IPS-15b (cell line): Measurements from ENCODE around the gene IFNLR1.
A peak's percentile ranks its signal among the peaks of the same experiment; 100 is the strongest.

ENCODE experiments used
- H3K27me3 ChIP-seq: one replicate; pipeline ENCODE4 v1.6.1; 2013; ENCODE audit warnings: low read length; ENCODE audit not compliant: control insufficient read depth, insufficient read depth
- H3K36me3 ChIP-seq: one replicate; pipeline ENCODE4 v1.6.1; 2013; ENCODE audit warnings: low read length; ENCODE audit not compliant: control insufficient read depth, insufficient read depth
- H3K4me1 ChIP-seq: one replicate; pipeline ENCODE4 v1.6.1; 2013; ENCODE audit warnings: mild to moderate bottlenecking, low read length; ENCODE audit not compliant: control insufficient read depth, insufficient read depth
- H3K4me3 ChIP-seq: one replicate; pipeline ENCODE4 v1.5.1; 2013; ENCODE audit warnings: low read depth, low read length
- H3K9ac ChIP-seq: one replicate; pipeline ENCODE4 v1.6.1; 2013; ENCODE audit warnings: low read depth, mild to moderate bottlenecking, low read length
- H3K9me3 ChIP-seq: one replicate; pipeline ENCODE4 v1.6.1; 2013; ENCODE audit warnings: mild to moderate bottlenecking, low read length; ENCODE audit not compliant: control insufficient read depth, insufficient read depth

The IFNLR1 gene

GRCh38 chr1:24203404-24203803 lies 16.3 kb upstream of the IFNLR1 start:
- Histone ChIP-seq H3K27me3 (no peaks in the 10 kb centered on the region), H3K4me1 (peaks cover 5% of the 10 kb centered on the region), H3K9ac (no peak overlapping the region)

DNA sequence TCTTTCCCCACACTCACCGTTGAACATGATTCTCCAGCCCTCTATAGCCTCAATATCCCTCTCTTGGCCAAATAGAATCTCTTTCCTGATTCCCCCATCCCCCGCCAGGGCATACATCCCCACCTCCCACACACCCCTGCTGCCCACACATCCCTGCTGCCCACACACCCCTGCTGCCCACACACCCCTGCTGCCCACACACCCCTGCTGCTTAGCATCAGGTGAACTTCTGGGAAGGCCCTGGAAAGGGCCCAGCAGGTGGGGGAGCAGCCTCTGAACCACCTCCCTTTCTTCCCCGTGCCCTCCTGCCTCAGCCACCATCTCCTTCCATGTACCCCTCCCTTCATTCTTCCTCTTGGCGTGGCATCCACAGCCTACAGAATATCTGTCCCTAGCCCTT lies 15.9 kb upstream of the IFNLR1 start:
- Histone ChIP-seq H3K9ac (no peak overlapping the region), H3K4me3 (no peak overlapping the region), H3K36me3 (no peaks in the 10 kb centered on the region), H3K9me3 (no peaks in the 10 kb centered on the region), H3K27me3 (no peaks in the 10 kb centered on the region), H3K4me1 (peaks cover 5% of the 10 kb centered on the region)

More at GRCh38 chr1:24203404-24203803, 16.3 kb upstream of the IFNLR1 start:
- Histone ChIP-seq H3K36me3 (no peaks in the 10 kb centered on the region), H3K4me3 (no peak overlapping the region), H3K9me3 (no peaks in the 10 kb centered on the region)

- Histone ChIP-seq H3K36me3 (no peaks in the 10 kb centered on the region), H3K9ac (no peak overlapping the region), H3K4me3 (no peak overlapping the region), H3K4me1 (peaks cover 5% of the 10 kb centered on the region), H3K9me3 (no peaks in the 10 kb centered on the region), H3K27me3 (no peaks in the 10 kb centered on the region)
Observed at GRCh38 chr1:24202556-24202955, 15.5 kb upstream of the IFNLR1 start.

DNA sequence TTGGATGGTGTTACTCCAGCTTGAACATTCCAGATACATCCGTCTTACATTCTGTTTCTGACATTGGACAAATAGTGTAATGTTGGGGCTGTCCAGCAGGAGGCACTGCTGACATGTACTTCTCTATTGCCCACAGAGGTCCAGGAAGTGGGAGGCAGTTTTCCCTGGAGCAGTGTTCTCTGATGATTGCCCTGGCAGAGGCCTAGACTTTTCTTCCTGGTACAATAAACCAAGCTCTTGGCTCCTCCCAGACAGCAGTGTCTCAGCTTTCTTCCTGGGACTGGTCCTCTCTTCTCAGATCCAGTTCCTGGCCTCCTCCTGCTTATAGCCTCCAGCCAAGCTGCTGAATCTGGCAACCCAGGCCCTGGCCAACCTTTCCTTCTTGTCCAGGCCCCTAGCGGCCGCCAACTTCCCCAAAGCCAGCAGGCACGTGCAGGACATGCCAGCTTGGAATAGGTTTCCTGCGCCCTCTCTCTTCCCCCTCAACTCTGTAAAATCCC lies 14.9 kb upstream of the IFNLR1 start:
- no peaks in the 10 kb centered on the region for H3K27me3 ChIP-seq
- H3K9ac ChIP-seq = no peak overlapping the region
- peaks cover 5% of the 10 kb centered on the region for H3K4me1 ChIP-seq

DNA sequence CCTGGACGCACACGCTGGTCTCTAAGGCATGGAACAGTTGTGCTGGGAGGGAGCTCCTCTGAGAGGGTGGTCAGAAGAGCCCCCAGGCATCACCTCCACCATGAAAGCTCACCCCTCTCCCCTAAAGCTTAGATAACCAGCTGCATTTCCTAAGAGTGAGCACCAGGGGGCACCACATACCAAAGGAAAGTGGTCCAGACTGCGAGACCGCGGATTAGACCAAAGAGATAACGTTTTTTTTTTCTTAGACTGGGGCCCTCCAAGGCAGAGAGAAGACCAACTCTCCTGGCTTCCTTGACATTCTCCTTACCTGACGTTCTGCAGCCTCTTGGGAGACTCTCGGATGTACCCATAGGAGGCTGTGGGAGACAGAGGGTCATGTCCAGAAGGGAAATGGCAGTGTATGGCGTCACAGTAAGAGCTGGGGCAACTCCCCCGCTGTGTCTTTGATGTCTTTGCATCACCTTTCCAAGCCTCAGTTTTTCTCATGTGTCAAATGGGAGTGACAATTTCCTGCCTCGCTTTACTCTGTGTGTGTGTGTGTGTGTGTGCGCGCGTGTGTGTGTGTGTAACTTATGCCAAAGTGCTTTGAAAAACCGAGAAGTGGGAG lies 12.3 kb upstream of the IFNLR1 start:
- Histone ChIP-seq H3K27me3 (no peaks in the 10 kb centered on the region), H3K36me3 (no peaks in the 10 kb centered on the region), H3K4me3 (peak overlapping the region; percentile 28), H3K9me3 (no peaks in the 10 kb centered on the region), H3K4me1 (no peaks in the 10 kb centered on the region), H3K9ac (no peak overlapping the region)

More for the DNA sequence above, 14.9 kb upstream of the IFNLR1 start:
- no peaks in the 10 kb centered on the region for H3K9me3 ChIP-seq
- H3K4me3 ChIP-seq = no peak overlapping the region
- H3K36me3 ChIP-seq = no peaks in the 10 kb centered on the region

DNA sequence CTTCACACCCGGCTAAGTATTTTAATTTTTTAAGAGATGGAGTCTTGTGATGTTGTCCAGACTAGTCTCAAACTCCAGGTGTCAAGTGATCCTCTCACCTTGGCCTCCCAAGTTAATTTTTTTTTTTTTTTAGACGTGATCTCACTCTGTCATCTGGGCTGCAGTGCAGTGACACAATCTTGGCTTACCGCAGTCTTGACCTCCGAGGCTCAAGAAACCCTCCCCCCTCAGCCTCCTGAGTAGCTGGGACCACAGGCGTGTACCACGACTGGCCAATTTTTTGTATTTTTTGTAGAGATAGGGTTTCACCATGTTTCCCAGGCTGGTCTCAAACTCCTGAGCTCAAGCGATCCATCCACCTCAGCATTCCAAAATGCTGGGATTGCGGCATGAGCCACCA lies 11.7 kb upstream of the IFNLR1 start:
- no peaks in the 10 kb centered on the region for H3K4me1 ChIP-seq
- no peak overlapping the region for H3K4me3 ChIP-seq
- H3K9ac ChIP-seq = no peak overlapping the region
- H3K27me3 ChIP-seq = no peaks in the 10 kb centered on the region
- H3K9me3 ChIP-seq = no peaks in the 10 kb centered on the region
- H3K36me3 ChIP-seq = no peaks in the 10 kb centered on the region

DNA sequence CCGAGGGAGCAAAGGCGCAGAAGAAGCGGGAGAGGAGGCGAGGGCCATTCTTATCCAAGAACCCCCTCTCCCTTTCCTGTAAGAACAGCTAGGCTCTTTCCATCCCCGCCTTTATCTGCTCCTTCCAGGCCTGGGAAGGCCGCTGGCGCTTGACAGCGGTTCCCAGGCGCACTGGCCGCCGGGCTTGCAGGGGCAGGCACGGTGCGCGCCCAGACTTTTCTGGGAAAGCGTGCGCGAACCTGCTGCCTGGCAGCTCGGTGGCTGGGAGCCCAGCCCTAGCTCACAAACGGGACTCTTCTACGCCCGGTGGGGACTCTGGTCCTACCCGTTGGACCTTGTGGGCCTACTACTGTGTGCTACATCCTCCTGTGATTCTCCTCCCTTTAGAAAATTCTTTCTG lies 8.8 kb upstream of the IFNLR1 start:
- Histone ChIP-seq H3K9me3 (no peaks in the 10 kb centered on the region), H3K4me3 (no peak overlapping the region), H3K36me3 (no peaks in the 10 kb centered on the region), H3K9ac (no peak overlapping the region), H3K4me1 (no peaks in the 10 kb centered on the region), H3K27me3 (no peaks in the 10 kb centered on the region)

DNA sequence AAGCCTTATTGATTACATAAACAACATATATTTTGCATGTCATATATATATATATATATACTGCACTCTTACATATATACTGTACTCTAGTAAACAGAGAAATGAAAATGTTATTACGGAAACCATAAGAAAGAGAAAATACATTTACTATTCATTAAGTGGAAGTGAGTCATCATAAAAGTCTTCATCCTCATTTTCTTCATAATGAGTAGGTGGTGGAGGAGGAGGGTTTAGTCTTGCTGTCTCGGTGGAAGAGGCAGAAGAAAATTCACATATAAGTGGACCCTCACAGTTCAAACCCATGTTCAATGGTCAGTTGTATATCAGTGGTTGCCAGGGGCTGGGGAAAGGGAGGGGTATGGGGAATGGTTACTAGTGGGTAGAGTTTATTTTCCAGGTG lies 8.0 kb upstream of the IFNLR1 start:
- Histone ChIP-seq H3K4me1 (no peaks in the 10 kb centered on the region), H3K36me3 (no peaks in the 10 kb centered on the region), H3K9ac (no peak overlapping the region), H3K27me3 (no peaks in the 10 kb centered on the region), H3K4me3 (no peak overlapping the region), H3K9me3 (no peaks in the 10 kb centered on the region)

DNA sequence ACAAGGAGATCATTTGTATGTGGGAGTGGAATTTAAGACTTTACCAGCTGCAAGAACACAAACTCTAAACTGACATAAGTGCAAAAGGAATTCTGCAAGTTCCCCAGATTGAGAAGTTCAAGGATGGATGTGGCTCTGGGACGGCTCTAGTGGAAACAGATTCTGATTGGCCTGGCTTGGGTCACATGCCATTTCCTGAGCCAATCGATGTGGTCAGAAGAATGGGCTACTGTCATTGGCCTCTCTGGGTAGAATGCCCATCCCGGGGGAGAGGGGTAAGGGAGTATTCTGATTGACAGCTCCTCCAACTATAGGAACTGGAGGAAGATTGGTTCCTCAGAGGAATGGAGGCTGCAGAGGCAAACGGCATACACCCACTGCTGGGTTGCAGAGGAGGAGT lies 6.0 kb upstream of the IFNLR1 start:
- H3K4me1 ChIP-seq = no peaks in the 10 kb centered on the region
- H3K36me3 ChIP-seq = no peaks in the 10 kb centered on the region
- no peak overlapping the region for H3K4me3 ChIP-seq
- no peaks in the 10 kb centered on the region for H3K9me3 ChIP-seq
- no peaks in the 10 kb centered on the region for H3K27me3 ChIP-seq
- no peak overlapping the region for H3K9ac ChIP-seq

- no peak overlapping the region for H3K4me3 ChIP-seq
- no peaks in the 10 kb centered on the region for H3K4me1 ChIP-seq
- no peaks in the 10 kb centered on the region for H3K9me3 ChIP-seq
- no peak overlapping the region for H3K9ac ChIP-seq
- no peaks in the 10 kb centered on the region for H3K27me3 ChIP-seq
- H3K36me3 ChIP-seq = no peaks in the 10 kb centered on the region
Observed at GRCh38 chr1:24191860-24192259, 4.8 kb upstream of the IFNLR1 start.

DNA sequence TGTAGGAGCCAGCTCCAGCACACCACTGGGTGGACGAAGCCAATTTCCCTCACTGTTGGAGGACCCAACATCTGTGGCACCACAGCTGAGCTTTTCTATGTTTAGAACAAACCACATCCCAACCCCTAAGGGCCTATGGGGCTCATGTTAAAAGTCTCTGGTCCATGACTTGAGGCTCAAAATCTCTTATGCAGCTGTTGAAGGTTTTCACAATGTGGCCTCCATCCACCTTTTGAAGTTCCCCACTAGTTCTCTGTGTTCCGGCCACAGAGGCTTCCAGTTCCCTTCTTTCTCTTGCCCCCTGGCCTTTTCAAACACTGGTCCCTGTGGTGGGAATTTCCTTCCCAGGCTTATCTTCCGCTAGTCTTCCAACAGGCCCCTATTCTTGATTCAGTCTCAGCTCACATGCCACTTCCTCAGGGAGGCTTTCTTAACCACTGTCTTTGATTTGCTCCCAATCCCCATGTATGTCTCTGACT lies 3.9 kb upstream of the IFNLR1 start:
- Histone ChIP-seq H3K36me3 (no peaks in the 10 kb centered on the region), H3K9ac (no peak overlapping the region), H3K4me1 (no peaks in the 10 kb centered on the region), H3K9me3 (no peaks in the 10 kb centered on the region), H3K4me3 (no peak overlapping the region), H3K27me3 (no peaks in the 10 kb centered on the region)

DNA sequence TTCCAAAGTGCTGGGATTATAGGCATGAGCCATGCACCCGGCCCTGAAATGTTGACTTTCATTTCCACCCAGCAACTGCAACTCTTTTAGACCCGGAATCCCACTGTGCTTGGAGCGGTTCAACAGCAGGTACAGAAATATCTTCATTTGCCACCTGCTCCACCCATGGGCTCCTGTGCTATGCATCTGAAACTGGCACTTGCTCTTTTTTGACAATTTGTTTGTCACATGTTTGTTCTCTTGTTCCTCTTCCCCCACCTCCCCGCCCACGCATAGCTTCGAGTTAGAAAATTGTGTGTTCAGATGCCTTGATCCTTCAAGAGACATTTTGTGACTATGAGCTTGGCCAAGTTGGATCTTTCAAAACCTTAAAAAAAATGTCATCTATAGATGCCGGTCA lies 2.4 kb upstream of the IFNLR1 start:
- no peak overlapping the region for H3K9ac ChIP-seq
- H3K27me3 ChIP-seq = no peaks in the 10 kb centered on the region
- H3K4me1 ChIP-seq = no peaks in the 10 kb centered on the region
- H3K9me3 ChIP-seq = no peaks in the 10 kb centered on the region
- no peaks in the 10 kb centered on the region for H3K36me3 ChIP-seq
- no peak overlapping the region for H3K4me3 ChIP-seq
